Endodermal cell (in vitro differentiated cells): ENCODE data around the gene KIRREL3. TPM values are rescaled to one million over a fixed set of nuclear protein-coding genes. Genes with fewer than 3 reads are reported as not detected.

Source experiments
- DNase-seq: peaks from one replicate; pipeline ENCODE4 v3.0.0-alpha.2; 2017
- H3K27ac ChIP-seq: 2 replicates; pipeline ENCODE4 v1.5.1; 2013; ENCODE audit warnings: mild to moderate bottlenecking, low read depth, low read length, moderate library complexity
- H3K27me3 ChIP-seq: 2 replicates; pipeline ENCODE4 v1.6.1; 2013; ENCODE audit warnings: mild to moderate bottlenecking, low read length, moderate library complexity; ENCODE audit not compliant: insufficient read depth, control insufficient read depth, poor library complexity, severe bottlenecking
- H3K36me3 ChIP-seq: 2 replicates; pipeline ENCODE4 v1.7.0; 2013; ENCODE audit warnings: mild to moderate bottlenecking, low read length, moderate library complexity; ENCODE audit not compliant: control insufficient read depth, insufficient read depth
- H3K4me1 ChIP-seq: one replicate; pipeline ENCODE4 v1.7.0; 2013; ENCODE audit warnings: low read length; ENCODE audit not compliant: control insufficient read depth, insufficient read depth
- H3K4me3 ChIP-seq: 2 replicates; pipeline ENCODE4 v1.5.1; 2013; ENCODE audit warnings: mild to moderate bottlenecking, low read length, moderate library complexity
- H3K9ac ChIP-seq: 2 replicates; pipeline ENCODE4 v1.6.1; 2013; ENCODE audit warnings: mild to moderate bottlenecking, low read length, moderate library complexity; ENCODE audit not compliant: poor library complexity, severe bottlenecking; ENCODE audit errors: extremely low read depth
- H3K9me3 ChIP-seq: 2 replicates; pipeline ENCODE4 v1.6.1; 2013; ENCODE audit warnings: mild to moderate bottlenecking, low read length, moderate library complexity; ENCODE audit not compliant: control insufficient read depth
- H3K27ac Mint-ChIP-seq: 2 replicates; pipeline ENCODE4 v1.8.0; 2020; ENCODE audit warnings: mixed read lengths
- H3K27me3 Mint-ChIP-seq: 2 replicates; pipeline ENCODE4 v1.8.0; 2021; ENCODE audit warnings: mild to moderate bottlenecking, mixed read lengths; ENCODE audit not compliant: insufficient read depth
- H3K36me3 Mint-ChIP-seq: 2 replicates; pipeline ENCODE4 v1.8.0; 2020; ENCODE audit warnings: low read depth, mixed read lengths
- H3K4me1 Mint-ChIP-seq: 2 replicates; pipeline ENCODE4 v1.8.0; 2020; ENCODE audit warnings: mixed read lengths
- H3K4me3 Mint-ChIP-seq: 2 replicates; pipeline ENCODE4 v1.8.0; 2020; ENCODE audit warnings: mild to moderate bottlenecking, moderate library complexity, mixed read lengths
- H3K9me3 Mint-ChIP-seq: 2 replicates; pipeline ENCODE4 v1.8.0; 2020; ENCODE audit warnings: mild to moderate bottlenecking, mixed read lengths
- WGBS, 2 experiments: methylation state at CpG; one replicate each; pipeline versions ENCODE4 v1.1.5 to v1.1.7; 2013; ENCODE audit warnings: missing lambda C conversion rate in 2 of 2, mixed read lengths in 1 of 2; ENCODE audit not compliant: insufficient coverage in 1 of 2, insufficient read length in 1 of 2; 5-methylcytosine and 5-hydroxymethylcytosine counted together
- total RNA-seq, 2 donors: library from RNA; stranded (reverse); fragmentation: NEBNext Ultra II Directional in 1 of 2; extraction: Animal tissue kit (Norgen Biotek cat#: 25700) in 1 of 2; gene quantifications; 2 replicates in 1 of 2; 3 replicates in 1 of 2; pipeline ENCODE4 v1.2.1, GENCODE V29; 2021
- TF ChIP-seq, protein P1 (sequence below): fragments of 200-600 bp; sonication (generic); conservative IDR thresholded peaks from 2 replicates; pipeline ENCODE4 v1.5.0; 2021; ENCODE audit warnings: antibody characterized with exemption, mild to moderate bottlenecking

Gene KIRREL3
- total RNA-seq, 2 donors from 2014 or later, result 1.1 to 1.4 TPM

DNA sequence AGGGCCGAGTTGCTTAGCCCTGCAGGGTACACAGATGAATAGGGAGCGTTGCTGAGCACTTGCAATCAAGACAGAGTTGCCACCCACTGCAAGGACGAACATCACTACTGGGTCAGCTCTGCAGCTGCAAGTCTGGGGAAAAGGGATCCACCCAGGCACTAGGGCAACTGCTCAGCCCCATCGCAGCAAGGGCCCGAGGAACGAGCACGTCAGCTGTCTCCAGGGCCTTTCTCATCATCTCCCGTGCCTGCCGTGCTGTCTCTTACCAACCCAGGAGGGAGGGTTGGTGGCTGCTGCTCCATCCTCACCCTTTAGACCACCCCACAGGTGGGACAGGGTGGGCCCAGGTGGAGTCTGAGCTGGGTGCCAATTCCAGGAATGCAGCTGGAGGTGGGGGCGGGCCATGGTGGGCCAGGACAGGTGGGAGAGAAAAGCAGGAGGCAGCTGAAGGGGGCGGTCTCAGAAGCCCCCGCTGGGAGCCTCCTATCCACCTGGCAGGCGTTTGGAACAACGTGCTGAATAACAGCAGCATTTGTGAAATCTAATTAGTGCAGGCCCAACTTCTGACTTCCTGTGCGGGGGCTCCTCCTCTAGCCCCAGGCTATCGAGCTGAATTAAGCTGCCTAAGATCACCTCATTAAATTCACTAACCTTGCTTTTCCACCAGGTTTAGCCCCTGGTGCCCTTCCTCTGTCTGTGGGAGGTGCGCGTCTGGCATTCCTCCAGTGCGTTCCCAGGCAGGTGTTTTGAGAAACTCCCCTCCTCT is 392.6 kb downstream of the KIRREL3 start:
- Histone ChIP-seq H3K27ac (no peak overlapping the region), H3K9ac (no peak overlapping the region), H3K4me1 (peaks cover 5% of the 10 kb centered on the region), H3K9me3 (no peaks in the 10 kb centered on the region), H3K36me3 (no peaks in the 10 kb centered on the region), H3K4me3 (no peak overlapping the region), H3K27me3 (no peaks in the 10 kb centered on the region)
- Mint-ChIP-seq H3K4me3 (no peak overlapping the region), H3K9me3 (no peaks in the 10 kb centered on the region), H3K27me3 (peaks cover 15% of the 10 kb centered on the region), H3K4me1 (peaks cover 20% of the 10 kb centered on the region), H3K36me3 (no peaks in the 10 kb centered on the region), H3K27ac (no peak overlapping the region)
- DNase-seq, result peak; percentile 74
- TF ChIP-seq, protein P1, sequence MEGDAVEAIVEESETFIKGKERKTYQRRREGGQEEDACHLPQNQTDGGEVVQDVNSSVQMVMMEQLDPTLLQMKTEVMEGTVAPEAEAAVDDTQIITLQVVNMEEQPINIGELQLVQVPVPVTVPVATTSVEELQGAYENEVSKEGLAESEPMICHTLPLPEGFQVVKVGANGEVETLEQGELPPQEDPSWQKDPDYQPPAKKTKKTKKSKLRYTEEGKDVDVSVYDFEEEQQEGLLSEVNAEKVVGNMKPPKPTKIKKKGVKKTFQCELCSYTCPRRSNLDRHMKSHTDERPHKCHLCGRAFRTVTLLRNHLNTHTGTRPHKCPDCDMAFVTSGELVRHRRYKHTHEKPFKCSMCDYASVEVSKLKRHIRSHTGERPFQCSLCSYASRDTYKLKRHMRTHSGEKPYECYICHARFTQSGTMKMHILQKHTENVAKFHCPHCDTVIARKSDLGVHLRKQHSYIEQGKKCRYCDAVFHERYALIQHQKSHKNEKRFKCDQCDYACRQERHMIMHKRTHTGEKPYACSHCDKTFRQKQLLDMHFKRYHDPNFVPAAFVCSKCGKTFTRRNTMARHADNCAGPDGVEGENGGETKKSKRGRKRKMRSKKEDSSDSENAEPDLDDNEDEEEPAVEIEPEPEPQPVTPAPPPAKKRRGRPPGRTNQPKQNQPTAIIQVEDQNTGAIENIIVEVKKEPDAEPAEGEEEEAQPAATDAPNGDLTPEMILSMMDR, result no peak
- 62 to 69% methylated on average over 10 to 19 of the region's 19 CpGs for WGBS, 2 experiments

DNA sequence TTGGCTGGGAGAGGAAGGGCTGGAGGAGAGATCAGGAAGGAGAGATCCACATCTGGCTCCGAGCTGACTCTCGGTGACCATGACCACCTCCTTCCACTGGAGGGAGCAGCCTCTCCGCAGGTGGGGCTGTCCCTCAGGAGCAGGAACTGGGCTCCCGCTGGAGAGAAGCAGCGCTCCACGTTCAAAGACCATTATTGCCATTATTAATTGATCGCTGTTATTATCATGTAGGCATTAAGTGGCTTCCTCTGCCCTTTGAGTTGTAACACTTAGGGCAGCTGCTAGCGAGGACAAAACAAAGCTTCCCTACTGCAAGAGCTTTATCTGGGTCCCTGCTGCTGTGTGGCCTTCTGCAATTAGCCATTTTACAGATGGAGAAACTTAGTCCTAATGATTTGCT is 393.2 kb downstream of the KIRREL3 start:
- no peaks in the 10 kb centered on the region for H3K27me3 ChIP-seq
- no peak overlapping the region for H3K27ac Mint-ChIP-seq
- no peaks in the 10 kb centered on the region for H3K36me3 Mint-ChIP-seq
- DNase-seq, result peak; percentile 93
- no peak overlapping the region for H3K27ac ChIP-seq
- H3K9ac ChIP-seq, result no peak overlapping the region
- no peaks in the 10 kb centered on the region for H3K9me3 ChIP-seq
- H3K36me3 ChIP-seq, result no peaks in the 10 kb centered on the region
- TF ChIP-seq, protein P1, result peak; percentile 95
- H3K4me1 Mint-ChIP-seq, result peaks cover 25% of the 10 kb centered on the region
- WGBS, 2 experiments, result 5 to 10% methylated on average over 3 to 8 of the region's 8 CpGs
- no peak overlapping the region for H3K4me3 ChIP-seq
- H3K27me3 Mint-ChIP-seq, result peaks cover 15% of the 10 kb centered on the region
- peaks cover 5% of the 10 kb centered on the region for H3K4me1 ChIP-seq
- H3K9me3 Mint-ChIP-seq, result no peaks in the 10 kb centered on the region
- H3K4me3 Mint-ChIP-seq, result no peak overlapping the region

DNA sequence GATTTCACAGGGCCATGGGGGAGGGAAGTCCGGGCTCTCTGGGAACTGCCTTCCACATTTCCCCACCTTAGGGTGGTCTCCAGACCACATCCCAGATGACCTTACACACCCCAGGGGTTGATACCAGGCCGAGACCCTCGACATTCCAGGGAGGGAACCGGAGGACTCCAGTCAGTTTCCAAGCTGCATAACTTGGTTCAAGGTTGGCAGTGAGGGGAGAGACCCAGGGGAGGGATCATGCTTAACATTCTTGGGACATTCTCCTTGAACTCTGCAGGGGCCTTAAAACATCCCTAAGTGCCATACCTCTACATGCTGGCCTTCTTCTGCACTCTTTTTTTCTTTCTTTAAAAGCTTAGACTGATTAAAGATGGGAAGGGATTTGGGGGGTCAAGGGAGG is 394.1 kb downstream of the KIRREL3 start:
- TF ChIP-seq, protein P1, result no peak
- H3K9me3 Mint-ChIP-seq, result no peaks in the 10 kb centered on the region
- 83 to 93% methylated on average over 3 to 4 of the region's 4 CpGs for WGBS, 2 experiments

More for the DNA sequence above, 394.1 kb downstream of the KIRREL3 start:
- H3K4me1 ChIP-seq, result peaks cover 14% of the 10 kb centered on the region
- Mint-ChIP-seq H3K27ac (no peak overlapping the region), H3K27me3 (peaks cover 10% of the 10 kb centered on the region), H3K4me1 (peaks cover 34% of the 10 kb centered on the region), H3K4me3 (no peak overlapping the region), H3K36me3 (no peaks in the 10 kb centered on the region)
- no peak overlapping the region for H3K4me3 ChIP-seq
- H3K36me3 ChIP-seq, result no peaks in the 10 kb centered on the region
- H3K9me3 ChIP-seq, result no peaks in the 10 kb centered on the region
- H3K27ac ChIP-seq, result no peak overlapping the region
- H3K9ac ChIP-seq, result no peak overlapping the region
- no peaks in the 10 kb centered on the region for H3K27me3 ChIP-seq
- DNase-seq, result no peak
